ENCODE data around the gene PRDM16.

Gene PRDM16

DNA sequence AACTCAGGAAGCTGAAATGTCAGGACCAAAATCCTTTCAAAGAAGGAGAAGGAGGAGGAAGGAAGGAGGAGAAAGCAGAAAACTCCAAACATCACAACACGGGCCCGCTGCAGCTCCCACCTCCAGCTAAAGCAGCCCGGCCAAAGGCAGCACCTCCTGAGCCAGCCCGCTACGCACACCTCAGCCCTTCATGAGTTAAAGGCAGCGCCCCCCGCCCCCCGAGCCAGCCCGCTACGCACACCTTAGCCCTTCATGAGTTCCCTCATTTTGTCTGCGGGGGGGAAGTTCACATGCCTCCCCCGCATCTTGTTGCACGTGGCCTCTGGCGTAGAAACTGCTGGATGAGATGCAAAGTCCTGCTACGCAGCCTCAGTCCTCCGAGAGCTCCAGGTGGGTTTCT lies 294.8 kb downstream of the PRDM16 start:
- no peak for DNase-seq (ENCODE audit: low read depth in 2 of 3, low spot score in 2 of 3)

DNA sequence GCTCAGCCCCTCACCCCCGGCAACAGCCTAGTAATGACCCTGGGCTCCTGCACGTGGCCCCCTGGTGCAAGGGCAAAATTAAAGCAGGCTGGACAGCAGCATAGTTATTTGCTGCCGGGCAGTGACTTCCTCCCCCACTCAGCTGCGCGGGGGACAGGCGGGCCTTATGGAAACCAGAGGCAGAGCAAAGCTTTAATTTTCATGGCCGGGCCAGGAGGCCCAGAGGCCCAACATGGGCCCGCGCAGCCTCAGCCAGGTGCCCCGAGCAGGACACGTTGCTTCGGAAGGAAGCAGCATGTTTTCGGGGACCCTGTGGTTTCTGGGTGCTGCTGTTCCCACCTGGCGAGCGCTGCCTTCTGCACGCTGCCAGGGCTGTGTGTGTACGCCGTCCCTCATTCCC lies 295.5 kb downstream of the PRDM16 start:
- DNase-seq (ENCODE audit: low read depth in 2 of 3, low spot score in 2 of 3): no peak

DNA sequence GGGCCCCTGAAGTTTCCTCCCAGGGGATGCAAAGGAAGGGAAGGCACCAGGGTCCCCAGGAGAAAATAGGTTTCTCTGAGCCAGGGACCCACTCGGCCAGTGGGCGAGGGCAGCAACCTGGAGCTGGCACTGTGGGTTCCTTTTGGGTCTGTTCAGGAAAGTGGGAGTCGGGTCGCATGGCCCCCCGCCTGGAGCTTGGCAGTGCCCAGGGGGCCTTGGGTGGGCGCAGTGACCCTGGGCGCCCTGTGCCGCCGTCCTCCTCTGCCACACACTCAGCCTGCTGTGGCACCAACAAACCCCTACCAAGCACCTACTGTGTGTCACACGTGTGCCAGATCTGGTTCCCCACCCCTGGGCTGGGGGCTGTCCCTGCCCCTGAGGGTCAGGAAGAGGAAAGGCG lies 296.0 kb downstream of the PRDM16 start:
- DNase-seq (ENCODE audit: low read depth in 2 of 3, low spot score in 2 of 3): no peak

DNA sequence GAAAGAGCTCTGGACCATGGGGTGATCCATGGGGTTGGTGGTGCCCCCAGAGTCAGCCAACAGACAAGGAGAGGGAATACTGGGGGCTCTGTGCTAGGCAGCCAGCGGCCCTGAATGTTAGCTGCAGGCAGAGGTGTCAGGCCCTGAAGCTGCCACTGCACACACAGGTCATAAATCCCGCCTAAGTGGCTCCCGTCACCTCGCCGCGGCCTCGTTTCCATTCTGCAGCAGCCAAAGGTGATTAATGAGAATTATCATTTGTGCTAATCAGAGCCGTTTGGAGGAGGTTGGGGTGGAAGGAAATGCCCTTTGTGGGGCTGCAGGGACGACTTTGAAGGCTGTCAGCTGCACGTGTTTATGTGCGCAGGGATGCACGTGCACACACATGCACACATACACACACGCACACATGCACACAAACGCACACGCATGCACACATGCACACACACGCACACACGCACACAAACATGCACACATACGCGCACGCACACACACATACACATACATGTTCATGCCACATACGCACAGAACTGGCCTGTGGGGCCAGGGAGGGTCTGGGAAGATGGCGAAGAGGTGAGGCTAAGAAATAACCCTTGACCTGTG lies 296.6 kb downstream of the PRDM16 start:
- no peak for DNase-seq (ENCODE audit: low read depth in 2 of 3, low spot score in 2 of 3)

DNA sequence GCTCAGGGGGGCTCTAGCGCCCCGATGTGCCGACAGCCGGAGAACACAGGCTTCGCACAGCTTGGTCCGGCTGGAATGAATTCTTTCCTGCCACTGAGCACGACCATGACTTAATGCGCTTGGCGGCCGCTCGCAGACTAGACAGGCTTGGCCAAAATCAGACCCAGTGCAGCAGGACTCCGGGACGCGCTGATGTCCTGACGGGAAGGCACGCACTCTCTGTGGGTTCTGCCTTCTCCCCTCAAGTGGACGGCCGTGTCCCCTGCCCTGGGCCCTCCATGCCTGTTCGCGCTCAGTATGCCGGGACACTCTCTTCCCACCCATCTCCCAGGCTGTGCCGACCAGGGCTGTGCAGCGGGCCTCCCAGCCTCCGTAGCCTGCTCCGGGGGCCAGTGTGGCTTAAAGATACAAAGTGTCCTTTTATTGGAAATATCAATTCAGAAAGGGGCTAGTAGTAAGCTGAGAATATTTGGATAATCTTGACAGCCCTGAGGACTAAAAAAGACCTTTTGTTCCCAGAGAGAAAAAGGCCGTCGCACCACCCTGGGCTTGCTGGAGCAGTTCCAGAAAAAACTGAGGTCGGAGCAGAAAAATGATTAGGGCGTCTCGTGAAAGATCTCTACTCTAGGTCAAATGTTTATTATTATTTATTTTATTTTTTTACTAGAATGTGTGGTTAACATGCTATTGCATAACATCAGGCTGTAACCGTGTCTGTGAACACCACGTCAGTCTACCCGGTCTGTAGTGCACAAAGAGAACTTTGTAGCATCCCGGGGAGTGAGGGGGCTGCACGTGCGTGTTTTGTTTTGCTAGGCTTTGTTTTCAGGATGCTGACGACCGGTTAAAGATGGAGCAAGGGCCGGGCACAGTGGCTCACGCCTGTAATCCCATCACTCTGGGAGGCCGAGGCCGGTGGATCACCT lies 297.4 kb downstream of the PRDM16 start:
- no peak for DNase-seq (ENCODE audit: low read depth in 2 of 3, low spot score in 2 of 3)

DNA sequence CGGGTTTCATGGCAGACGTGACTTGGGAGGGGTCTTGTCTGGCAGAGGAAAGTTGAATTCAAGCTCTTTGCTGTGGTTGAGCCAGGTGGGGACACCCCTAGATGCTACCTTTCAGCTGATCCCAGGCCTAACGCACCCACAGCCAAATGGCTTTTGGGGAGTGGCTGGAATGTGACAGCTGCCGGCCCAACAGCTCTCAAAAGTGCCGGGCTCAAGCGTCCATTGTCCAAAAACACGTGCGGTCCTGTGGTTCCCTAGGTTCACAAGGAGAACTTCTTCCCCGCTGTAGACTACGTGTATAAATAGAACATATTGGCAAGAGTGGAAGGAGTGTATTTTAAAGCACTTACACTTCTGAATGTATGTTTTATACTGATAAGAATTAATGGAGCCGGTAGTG lies 298.4 kb downstream of the PRDM16 start:
- DNase-seq (ENCODE audit: low read depth in 2 of 3, low spot score in 2 of 3): no peak

DNA sequence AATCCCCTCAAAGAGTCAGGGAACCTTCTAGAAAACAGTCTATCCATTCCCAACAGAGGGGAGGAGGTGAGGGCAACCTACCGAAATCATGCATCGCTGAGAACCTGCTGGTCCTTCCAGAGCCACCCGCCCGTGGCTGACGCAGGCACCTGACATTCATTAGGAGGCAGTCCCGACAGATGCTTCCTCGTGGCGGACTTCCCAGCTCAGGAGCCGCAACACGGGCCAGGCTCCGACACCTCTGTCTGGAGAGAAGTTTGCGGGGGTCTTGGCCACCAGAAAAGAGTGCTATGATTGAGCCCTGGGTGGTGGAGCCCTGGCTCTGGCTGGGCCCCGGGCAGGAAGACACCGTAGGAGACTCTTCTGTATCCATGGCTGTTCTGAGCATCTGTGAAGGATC lies 299.1 kb downstream of the PRDM16 start:
- DNase-seq (ENCODE audit: low read depth in 2 of 3, low spot score in 2 of 3): no peak

DNA sequence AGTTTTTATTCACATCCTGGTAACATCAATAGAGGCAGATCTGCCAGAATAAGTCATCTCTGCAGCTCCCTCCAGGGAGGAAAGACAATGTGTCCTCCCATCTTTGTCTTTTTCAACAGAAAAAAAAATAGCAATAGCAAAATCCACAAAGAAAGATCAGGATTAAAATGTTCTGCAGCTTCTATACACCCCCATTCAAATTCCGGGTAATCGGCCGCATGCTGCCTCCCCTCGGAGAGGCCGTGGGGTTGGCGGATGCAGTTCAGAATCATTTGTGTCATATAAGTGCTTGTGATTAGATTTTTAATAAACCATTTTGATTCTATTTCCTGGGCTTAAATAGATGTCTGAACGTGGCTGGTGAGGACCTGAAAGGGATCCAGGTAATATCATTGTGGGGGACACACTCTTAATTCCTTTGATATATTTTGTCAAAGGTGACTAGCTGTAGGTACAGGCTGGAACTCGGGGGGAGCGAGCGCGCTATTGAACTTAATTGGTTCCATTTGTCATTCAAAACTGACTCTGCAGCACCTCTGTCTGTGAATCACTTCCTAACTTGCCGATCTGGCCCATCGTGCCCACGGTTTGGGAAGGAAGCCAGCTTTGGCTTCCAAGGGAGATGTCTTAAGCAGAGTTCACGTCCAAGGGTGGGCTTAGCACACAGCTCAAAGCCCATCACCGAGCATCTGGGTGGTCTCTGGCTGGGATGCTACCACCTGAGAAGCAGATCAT lies 299.9 kb downstream of the PRDM16 start:
- DNase-seq (ENCODE audit: low read depth in 2 of 3, low spot score in 2 of 3): no peak

DNA sequence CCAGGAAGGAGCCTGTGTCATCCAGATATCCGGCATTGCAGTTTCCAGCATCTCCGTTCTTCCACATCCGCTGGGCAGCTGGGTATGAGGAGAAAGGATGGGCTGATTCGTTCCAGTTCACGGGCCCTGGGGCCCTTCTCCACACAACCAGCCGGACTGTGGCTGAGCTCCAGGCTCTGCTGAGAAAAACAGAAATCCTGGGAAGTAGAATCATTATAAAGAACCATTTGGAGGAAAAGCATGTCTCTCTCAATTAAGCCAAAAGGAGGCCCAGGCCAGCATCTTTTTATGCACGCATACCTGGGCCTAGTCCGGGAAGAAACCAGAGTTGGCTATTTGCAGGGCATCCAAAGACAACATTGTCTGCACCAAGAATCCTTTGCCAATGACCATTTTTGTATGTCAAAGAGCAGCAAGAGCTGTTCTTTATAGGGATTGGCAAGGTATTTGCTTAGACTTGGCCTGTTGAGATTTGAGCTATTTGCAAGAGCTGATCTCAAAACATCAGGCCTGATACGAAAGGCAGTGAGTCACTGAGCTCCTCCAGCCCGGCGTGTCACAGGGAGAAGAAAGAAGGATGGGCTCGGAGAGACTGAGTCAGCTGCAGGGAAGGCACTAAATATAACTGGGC lies 300.6 kb downstream of the PRDM16 start:
- no peak for DNase-seq (ENCODE audit: low read depth in 2 of 3, low spot score in 2 of 3)

DNA sequence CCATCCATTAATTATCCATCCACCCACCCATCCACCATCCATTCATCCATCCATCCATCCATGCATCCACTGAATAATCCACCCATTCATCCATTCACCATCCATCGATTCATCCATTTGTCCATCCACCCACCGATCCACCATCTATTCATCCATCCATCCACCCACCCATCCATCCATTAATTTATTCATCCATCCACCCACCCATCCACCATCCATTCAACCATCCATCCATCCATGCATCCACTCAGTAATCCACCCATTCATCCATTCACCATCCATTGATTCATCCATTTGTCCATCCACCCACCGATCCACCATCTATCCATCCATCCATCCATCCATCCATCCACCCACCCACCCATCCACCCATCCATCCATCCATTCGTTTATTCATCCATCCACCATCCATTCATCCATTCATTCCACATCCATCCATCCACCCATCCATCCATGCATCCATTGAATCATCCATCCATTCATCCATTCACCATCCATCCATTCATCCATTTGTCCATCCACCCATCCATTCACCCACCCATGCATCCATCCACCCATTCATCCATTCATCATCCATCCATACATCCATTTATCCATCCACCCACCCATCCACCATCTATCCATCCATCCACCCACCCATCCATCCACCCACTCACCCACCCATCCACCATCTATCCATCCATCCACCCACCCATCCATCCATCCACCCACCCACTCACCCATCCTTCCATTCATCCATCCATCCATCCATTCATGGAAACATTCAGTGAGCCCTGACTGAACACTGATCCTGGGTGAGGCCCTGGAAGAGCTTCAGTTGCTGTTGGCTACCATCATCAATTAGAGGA lies 302.1 kb downstream of the PRDM16 start:
- no peak for DNase-seq (ENCODE audit: low read depth in 2 of 3, low spot score in 2 of 3)

DNA sequence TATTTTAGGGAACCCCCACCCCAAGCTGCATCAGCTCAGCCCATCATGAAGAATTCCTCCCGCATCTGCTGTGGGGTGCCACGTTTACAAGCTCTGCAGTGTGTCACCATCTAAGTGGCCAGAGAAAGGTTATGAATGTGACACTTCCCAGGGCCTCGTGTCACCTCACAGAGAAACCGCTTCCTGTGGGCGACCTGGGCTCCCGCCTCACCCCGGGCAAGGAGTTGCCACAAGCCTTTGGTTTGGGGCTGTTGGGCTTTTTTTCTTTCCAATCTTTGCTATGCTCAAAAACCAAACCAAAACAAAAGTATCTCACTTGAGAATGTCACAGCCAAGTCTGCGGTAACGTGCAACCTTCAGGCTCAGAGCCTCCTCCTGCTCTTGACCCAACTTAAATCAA lies 303.3 kb downstream of the PRDM16 start:
- DNase-seq (ENCODE audit: low read depth in 2 of 3, low spot score in 2 of 3): peak in 2 of 3 experiments; percentile 10 to 20

DNA sequence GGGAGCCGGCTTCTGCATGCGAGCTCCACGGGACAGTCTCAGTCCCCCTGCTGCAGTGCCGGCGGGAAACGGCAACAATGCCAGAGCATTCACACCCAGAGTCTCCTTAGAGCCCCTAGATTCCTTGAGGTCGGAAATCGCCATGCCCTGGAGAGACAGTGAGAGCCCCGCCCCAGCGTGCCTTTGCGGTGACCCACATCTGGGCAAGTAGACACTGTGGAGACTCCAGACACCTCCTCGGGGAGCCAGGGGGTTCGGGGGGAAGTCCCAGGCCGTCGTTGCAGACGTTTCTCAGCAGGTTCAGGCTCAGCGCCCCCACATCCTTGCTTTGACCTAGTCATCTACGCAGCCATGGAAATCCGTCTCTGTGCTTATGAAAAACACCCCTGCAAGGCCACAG lies 304.2 kb downstream of the PRDM16 start:
- DNase-seq (ENCODE audit: low read depth in 2 of 3, low spot score in 2 of 3): no peak

DNA sequence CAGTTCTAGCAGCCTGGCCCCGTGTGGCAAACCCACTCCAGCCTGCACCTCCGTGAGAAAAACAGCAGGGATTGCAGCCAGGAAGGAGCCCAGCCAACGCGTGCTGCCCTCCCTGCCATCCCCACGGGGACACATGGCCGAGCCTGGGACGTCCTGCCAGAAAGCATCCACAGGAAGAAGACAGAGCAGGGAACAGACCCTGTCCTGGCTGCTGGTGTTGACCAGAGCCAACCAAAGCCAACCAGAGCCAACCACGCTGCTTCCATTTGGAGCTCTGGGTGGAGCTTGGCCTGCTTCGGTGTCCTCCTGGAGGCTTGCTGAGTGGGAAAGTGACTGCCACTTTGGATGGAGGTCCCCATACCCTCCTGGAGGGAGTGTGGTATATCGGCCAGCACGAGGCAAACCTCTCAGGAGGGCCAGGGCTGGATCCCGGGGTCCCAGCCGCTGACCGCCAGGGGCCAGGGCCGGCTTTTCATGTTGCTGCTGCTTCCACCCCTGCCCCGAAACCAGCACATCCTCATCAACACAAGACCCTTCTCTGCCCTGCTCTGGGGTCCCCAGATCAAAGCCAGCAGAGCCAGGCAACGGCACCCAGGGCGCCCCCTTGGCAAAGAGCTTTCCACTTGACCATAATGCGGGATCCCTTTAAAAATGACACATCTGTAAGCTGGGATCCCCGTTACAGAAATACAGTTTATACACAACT lies 304.9 kb downstream of the PRDM16 start:
- DNase-seq (ENCODE audit: low read depth in 2 of 3, low spot score in 2 of 3): no peak

DNA sequence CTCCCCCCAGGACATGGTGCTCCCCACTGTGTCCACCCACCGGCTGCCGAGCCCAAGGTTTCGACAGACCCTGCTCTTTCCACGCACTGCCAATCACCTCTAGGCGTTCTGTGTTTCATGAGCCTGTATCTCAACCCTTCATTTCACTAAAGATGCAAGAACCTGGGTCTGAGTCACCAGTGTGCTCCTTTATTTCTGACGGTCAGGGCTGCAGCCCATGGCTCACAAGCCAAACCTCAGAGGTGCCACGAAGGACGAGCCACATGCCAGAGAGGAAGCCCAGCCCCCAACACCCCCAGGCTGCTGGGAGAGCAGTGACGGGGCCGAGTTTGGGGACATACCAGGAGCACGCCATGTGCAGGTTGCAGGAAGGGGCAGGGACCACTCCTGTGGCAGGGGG lies 306.2 kb downstream of the PRDM16 start:
- no peak for DNase-seq (ENCODE audit: low read depth in 2 of 3, low spot score in 2 of 3)

DNA sequence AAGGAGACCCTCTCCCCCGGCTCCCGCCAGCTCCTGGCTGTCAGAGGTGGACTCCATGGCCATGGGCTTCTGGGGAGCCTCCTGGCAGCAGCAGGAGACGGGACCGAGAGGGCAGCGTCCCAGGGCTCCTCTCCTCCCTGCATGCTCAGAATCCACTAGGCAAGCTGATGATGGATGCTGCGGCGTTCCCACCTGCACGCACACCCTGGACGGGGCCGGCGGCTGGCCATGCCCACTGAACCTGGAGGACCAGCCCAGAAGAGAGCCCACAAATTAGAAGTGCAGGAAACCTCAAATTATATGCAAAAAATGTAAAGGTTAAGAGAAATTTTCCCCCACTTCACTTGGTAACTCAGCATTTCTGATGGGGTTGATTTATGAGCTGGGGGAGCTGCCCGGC lies 308.2 kb downstream of the PRDM16 start:
- DNase-seq (ENCODE audit: low read depth in 2 of 3, low spot score in 2 of 3): no peak

DNA sequence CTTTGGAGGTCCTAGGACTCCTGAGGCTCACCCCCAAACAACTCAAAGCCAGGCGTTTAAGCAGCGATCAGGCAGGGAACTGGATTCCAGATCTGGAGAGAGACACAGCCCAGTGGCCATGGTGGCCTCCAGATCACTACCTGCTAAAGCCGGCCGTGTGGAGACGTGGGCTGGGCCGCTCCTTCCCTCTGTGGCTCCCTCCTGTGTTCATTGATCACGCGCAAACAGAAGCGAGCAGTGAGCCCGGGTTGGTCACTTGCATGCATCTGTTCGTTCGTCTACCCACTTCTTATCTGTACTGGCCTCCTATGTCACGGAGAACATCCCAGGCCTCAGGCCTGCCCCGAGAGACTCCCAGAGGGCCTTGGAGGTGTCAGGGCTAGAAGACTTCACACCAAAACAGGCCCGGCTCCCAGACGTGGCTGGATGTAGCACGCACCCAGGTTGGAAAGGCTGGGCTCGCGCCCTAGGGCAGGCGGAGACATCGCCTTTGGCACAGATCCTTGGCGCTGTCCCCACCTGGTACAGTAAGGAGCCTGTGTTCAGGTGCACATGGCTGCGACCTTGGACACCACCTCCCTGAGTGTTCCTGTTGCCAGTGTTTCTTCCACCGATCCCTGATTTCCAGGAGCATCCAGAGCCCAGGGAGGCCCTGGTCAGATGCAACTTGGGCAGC lies 308.7 kb downstream of the PRDM16 start:
- DNase-seq (ENCODE audit: low read depth in 2 of 3, low spot score in 2 of 3): no peak

DNA sequence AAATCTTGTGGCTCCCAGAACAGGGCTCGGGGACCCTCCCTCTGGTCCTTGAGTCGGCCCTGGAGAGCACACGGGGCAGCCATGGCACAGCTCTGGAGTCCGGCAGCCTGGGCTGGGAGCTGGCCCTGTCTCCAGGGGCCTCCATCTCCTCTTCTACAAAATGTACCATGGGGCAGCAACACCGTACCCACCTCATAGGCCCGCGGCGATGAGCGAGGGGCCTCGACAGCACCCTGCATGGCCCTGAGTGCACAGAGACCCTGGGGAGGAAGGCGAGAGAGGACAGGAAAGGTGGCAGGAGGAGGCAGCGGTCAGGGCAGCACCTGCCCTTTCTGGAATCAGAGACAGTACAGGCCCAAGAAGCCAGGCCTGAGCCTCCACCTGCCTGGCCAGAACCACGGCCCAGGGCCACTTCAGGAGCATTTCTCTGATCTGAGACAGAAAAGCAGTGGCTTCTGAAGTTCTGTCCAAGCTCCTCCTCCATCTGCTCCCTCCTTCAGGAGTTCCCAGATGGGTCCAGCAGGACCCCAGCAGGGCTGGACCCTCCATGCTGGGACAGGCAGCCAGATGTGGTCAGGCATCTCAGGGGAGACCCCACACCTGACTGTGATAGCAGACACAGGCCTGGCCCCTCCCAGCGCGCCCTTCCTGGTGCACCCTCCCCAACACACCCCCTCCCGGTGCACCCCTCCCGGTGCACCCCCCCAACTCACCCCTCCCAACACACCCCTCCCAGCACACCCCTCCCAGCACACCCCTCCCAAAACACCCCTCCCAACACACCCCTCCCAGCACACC lies 309.6 kb downstream of the PRDM16 start:
- DNase-seq (ENCODE audit: low read depth in 2 of 3, low spot score in 2 of 3): no peak

DNA sequence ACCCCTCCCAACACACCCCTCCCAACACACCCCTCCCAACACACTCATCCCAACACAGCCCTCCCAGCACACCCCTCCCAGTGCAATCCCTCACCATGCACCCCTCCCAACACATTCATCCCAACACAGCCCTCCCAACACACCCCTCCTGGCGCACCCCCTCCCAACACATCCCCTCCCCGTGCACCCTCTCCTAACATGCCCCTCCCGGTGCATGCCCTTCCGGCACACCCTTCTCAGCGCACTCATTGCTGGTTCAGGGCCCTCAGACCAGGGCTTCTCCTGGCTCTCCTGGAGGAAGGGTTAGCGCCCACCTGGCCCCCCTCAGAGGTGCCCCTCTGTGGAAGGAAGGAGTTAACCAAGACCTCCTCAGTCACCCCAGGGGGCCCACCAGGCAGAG lies 310.9 kb downstream of the PRDM16 start:
- DNase-seq (ENCODE audit: low read depth in 2 of 3, low spot score in 2 of 3): no peak

DNA sequence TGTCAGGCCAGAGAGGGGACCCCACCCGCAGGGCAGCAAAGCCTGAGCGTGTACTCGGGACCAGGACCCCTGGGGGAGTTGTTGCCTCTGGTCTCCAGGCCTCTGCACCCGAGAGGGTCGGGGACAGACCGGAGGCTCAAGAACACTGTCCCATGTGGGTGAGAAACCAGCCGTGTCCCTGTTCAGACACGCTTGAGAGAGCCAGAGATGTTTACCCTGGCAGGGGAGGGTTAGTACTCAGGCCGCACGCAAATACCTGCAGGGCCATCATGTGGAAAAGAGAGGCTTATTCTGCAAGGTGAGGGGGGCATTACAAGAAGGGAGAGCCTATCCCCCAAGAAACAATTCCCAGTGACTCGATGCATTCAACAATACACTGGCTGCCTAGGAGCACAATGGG lies 311.5 kb downstream of the PRDM16 start:
- DNase-seq (ENCODE audit: low read depth in 2 of 3, low spot score in 2 of 3): no peak
